Right lobe of liver (tissue), 4 donors: Measurements from ENCODE around the gene HNRNPUL2.

ENCODE experiments used
- POLR2A ChIP-seq: fragments of 450-650 bp; IDR thresholded peaks from one replicate; pipeline ENCODE4 v1.6.1; 2017; ENCODE audit warnings: antibody characterized with exemption, mild to moderate bottlenecking
- TF ChIP-seq, protein P1 (sequence below), 4 donors: fragments of 200-600 bp in 3 of 4; fragments of 450-650 bp in 1 of 4; IDR thresholded peaks; one replicate each; pipeline versions ENCODE4 v1.5.1 to v1.8.0; 2016 to 2022; ENCODE audit warnings: antibody characterized with exemption in 4 of 4, mild to moderate bottlenecking in 2 of 4
- donor health status: DM: no; HTN: no; CAD: no.
- donor health status: DM: no; HTN: no; CAD: no.
- donor health status: DM: no; HTN: yes; CAD: no.

DNA sequence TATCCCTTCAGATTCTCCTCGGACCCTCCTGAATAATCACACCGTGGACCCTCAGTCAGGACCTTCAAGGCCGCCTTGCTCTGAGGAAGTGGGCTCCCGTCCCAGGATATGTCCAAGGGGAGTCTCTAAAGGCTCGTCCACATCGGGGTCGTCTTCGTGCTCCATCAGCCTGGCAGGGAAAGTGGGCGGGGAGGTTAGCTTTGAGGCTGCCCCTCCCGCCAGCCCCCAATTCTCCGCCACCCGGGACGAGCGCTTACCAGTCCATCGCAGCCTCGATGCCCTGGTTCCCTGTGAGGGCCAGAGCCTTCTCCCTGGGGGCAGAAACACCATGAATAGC is 48.9 kb downstream of the HNRNPUL2 start:
- TF ChIP-seq, protein P1, sequence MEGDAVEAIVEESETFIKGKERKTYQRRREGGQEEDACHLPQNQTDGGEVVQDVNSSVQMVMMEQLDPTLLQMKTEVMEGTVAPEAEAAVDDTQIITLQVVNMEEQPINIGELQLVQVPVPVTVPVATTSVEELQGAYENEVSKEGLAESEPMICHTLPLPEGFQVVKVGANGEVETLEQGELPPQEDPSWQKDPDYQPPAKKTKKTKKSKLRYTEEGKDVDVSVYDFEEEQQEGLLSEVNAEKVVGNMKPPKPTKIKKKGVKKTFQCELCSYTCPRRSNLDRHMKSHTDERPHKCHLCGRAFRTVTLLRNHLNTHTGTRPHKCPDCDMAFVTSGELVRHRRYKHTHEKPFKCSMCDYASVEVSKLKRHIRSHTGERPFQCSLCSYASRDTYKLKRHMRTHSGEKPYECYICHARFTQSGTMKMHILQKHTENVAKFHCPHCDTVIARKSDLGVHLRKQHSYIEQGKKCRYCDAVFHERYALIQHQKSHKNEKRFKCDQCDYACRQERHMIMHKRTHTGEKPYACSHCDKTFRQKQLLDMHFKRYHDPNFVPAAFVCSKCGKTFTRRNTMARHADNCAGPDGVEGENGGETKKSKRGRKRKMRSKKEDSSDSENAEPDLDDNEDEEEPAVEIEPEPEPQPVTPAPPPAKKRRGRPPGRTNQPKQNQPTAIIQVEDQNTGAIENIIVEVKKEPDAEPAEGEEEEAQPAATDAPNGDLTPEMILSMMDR (IDR thresholded peaks at IDR 0.05) = no peak
- TF ChIP-seq POLR2A = no peak
